Muscle of arm (tissue), 12 donors: Measurements from ENCODE around the gene PYGB. TPM values are rescaled to one million over a fixed set of nuclear protein-coding genes. Genes with fewer than 3 reads are reported as not detected.

Experiments used
- DNase-seq: peaks from one replicate; pipeline ENCODE4 v3.0.0-alpha.2; 2013
- polyA plus RNA-seq, 12 donors: library from polyadenylated mRNA; unstranded; fragments of 120-200 nt; gene quantifications; one replicate each; pipeline ENCODE4 v1.2.1, GENCODE V29; 2013; ENCODE audit not compliant: insufficient read length in 12 of 12

Gene PYGB
- polyA plus RNA-seq, 12 donors: 18.2 to 31.2 (median 23.0) TPM; not detected in 1

DNA sequence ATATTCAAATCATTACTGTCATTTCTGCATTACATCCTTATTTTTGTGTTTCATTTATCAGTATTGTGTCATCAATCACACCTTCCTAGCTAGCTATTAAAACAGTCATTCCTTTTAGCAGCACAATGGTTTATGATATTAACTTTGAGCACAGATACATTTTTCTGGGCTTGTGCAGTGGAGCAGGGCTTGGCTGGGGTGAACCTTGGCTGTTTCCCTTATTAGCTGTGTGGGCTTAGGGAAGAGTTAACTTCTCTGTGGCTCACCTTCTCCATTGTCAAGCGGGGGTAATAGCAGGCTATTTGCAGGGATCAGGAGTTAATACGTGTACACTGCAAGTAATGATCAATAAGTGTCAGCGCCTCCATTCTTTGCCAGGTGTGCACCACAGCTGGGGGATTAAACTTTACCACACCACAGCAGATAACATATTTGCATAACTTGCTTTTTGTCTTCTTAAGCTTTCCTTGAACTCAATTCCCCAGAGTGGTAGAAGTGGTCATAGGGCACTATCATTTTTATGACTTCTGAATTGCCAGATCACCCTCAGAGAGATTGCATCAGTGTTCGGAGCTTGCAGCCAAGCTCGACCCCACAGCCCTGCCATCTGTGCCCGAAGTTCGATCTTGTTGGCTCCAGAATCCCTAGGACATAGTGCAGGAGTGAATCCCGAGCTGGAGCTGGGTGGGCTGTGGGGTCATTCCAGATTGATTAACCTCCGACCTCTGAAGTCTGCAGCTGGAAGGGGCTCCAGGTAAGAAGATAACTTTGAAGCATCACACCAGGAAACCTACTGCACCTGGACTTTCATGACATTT is 1.5 kb upstream of the PYGB start:
- no peak for DNase-seq

- peak; percentile 41 for DNase-seq
These were observed 826 bp upstream of the PYGB start for GRCh38 chr20:25247000-25247517.

DNA sequence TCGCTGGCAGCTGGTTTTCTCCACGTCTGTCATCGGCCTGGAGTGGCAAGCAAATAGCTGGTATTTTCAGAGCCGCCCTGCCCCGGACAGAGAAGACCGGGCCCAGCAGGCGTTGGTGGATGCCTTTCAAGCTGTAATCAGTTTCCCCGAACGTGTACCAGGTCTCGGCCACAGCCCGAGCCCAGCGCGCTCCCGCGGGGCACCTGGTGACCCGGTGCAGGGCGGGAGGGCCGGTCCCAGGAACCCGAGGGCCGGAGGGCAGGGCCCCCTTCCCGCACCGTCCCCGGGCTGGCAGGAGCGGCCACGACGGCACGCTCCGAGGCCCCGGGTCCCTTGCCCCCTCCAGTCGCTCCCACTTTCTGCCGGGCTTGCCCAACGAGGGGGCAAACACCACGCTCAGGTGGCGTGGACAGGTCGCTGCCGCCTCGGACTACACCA is 348 bp upstream of the PYGB start:
- peak; percentile 31 for DNase-seq

- no peak for DNase-seq
These were observed 894 bp downstream of the PYGB start for GRCh38 chr20:25248786-25249172.

DNA sequence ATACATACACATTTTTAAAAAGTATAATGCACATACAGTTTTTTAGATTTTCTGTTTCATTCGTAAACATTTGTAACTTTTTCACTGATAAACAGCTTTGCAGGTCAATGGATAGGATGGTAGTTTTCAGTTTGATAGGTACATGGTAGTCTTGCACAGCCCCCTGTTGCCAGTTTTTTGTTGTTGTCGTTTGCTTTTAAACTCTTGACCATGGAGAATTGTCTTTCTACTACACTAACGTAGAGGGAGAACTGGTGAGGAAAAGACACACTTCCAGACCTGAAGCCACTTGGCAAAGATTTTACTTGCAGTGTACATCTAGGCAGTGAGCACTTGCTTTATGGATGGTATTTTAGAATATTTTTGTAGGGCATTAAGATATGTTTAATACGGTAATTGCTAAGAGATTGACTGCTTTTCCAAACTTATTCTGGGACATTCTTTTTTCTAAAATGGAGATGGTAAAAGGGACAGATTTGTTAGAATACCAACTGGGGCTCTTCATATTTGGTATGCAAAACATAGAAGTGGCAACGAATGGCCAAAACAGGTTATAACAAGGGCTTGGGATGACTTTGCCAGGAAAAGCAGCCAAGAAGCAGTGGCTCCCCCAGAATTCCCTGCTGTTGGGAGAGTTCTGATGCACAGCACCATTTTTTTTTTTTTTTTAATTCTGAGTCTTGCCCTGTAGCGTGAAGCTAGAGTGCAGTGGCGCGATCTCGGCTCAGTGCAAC is 1.5 kb downstream of the PYGB start:
- no peak for DNase-seq

DNA sequence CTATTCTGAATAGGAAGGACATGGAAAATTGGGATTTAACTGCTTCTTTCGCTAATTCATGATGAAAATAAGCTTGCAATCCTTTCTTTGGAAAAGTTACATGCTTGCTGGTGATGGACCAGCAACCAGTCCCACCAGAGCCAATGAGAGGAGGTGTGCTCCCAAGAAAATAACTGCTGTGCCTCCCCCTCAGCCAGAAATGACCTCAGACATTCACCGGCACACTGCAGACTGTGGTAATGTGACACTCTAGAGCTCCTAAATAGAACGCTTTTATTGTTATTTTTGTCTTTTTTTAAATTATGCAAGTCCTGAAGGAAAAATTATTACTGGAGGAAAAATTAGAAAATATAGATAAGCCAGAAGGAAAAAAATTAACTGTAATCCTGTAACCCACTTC is 2.6 kb downstream of the PYGB start:
- DNase-seq: no peak

DNA sequence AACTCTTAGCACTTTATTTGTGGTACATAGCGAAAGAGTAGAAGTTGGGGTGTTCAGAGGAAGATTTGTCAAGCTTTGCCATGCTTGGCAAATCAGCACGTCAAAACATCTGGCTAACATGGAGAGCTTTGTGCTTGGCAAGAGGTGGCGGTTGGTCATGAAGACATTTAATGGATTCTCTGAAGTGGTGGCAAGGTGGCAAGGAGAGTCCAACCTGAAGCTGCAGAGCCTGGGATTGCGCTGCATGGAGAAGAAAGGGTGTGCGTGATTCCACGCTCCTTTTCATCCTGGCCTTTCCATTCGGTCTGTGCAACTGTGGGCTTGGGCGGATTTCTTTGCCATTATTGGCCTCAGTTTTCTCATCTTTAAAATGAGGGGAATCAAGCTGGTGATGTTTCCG is 3.1 kb downstream of the PYGB start:
- no peak for DNase-seq

GRCh38 chr20:25251558-25251957 is 3.7 kb downstream of the PYGB start:
- no peak for DNase-seq

DNA sequence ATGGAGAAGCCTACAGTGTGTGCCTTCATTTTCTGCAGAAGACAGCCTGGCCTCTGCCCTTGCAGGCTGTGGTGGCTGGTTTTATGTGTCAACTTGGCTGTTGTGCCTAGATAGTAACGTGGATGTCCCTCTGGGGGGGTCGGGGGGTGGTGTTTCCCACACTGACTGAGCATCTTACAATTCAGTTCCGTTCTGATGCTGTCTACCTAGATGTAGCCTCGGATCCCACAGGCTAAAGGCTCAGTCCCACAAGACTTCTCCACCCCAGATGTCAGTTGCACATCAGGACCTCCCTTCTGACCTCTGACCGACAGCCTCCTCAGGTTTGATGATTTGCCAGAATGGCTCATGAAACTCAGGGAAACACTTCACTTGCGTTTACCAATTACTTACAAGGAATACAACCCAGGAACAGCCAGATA is 4.4 kb downstream of the PYGB start:
- DNase-seq: no peak

GRCh38 chr20:25252686-25253421 is 5.0 kb downstream of the PYGB start:
- DNase-seq: no peak

DNA sequence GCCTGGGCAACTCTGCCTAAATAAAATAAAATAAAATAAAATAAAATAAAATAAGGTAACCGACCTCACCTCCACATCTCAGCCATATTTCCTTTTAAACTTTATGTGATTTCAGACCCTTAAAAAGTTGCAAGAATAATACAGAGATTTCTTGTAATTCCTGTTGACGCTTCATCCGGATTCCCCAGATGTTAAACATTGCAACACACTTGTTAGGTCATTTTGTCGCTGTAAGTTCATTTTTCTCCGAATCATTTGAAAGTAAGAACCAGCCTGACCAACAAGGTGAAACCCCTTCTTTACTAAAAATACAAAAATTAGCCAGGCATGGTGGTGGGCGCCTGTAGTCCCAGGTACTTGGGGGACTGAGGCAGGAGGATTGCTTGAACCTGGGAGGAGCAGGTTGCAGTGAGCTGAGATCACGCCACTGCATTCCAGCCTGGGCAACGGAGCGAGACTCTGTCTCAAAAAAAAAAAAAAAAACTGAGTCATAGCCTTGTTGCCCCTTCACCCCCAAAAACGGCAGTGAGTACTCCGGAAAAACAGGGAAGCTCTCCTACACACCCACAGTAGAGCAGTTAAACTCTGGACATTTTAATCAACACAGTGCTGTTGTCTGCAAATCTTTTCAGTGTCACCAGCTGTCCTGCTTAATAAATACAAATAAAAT is 5.9 kb downstream of the PYGB start:
- no peak for DNase-seq

GRCh38 chr20:25254571-25254970 is 6.7 kb downstream of the PYGB start:
- no peak for DNase-seq

- no peak for DNase-seq
These were observed 7.2 kb downstream of the PYGB start for GRCh38 chr20:25254986-25255680.

DNA sequence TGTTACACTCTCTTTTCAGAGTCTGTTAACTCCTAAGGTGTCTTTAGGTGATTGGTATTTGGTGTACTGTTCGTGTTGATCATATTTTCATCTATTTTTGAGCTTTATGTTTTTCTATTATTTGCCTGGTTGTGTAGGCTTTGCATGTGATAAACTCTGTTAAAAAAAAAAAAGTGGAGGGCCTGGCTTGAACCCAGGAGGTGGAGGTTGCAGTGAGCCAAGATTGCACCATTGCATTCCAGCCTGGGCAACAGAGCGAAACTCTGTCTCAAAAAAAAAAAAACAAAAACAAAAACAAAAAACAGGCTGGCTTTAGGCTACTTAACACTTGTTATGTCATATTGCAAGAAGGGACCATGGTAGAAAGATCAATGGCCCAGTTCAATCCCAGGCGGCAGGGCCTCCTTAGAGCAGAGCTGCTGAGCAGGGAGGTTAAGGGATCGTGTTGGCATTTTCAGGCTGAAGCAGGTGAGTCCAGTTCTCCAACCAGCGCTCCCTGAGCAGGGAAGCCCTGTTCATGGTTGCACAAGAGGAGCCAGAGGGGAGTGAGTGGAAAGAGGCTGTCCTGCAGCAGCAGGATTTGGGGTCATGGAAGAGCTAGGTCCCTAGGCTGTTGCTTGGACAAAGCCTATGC is 8.5 kb downstream of the PYGB start:
- no peak for DNase-seq

DNA sequence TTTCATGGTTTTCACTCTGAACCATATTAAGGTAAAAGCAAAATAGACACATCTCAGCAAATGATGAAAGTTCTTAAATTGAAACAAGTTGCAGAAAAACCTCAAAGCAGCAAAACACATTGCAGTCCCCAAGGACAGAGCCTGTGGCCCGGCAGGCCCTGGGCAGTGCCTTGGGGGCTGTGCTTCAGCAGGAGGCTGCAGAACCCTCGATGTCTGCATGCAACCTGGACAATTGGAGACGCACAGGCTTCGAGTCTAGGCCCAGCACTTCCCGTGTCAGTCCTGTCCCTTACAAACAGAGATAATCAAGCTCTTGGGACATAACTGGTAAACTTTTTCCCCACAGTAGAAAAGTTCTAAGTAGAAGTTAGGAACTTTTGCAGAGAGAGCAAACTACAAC is 9.2 kb downstream of the PYGB start:
- no peak for DNase-seq

DNA sequence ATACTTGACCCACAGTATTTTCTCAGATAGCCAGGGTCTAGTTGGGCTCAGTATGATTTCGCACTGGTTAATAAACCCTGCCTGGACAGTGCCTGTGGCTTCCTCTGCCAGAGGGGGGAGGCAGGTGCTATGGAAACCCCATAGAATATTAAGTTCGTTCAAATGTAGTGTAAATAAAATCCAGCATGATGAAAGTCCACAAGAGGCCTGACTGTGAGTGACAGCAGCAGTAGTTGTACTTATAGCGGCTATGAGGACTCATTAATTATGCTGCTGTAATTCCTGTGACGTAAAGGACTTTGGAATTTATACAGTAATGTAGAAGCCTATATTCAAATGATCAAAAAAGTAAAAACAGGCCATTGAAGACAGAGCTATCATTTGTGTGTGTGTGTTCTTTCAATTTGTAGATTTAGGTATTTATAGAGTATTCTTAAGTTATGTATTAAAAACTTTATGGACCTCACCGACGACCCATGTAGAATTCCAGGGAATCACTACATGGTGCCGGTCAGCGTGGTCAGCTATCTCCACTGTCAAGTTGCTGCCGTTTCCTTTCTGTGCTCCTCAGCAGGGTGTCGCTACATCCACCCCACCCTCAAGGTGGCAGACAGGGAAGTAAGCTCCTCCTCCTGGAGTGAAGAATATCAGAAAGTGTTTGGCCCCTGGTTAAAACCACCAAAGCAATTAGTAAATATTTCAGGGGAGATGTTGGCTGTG is 10.0 kb downstream of the PYGB start:
- DNase-seq: no peak

- DNase-seq: no peak
These were observed 10.6 kb downstream of the PYGB start for GRCh38 chr20:25258476-25258805.

DNA sequence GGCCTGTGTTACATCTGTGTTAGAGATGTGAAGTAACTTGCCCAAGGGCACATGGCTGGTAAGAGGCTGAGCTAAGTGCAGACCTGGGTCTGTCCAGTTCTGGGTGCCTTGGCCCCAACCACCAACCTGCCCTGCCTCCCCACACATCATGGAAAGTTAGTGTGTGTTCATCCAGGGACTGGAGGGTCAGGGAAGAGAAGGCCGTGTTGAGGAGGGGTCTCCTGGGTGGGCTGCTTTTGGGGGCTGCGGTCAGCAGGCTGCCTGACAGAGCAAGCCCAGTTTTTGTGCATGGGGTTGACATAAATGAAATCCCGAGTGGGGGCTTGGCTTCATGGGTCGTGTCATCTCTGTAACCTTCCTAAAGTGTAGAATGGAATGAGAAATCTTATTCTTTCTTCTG is 10.9 kb downstream of the PYGB start:
- no peak for DNase-seq

- DNase-seq: no peak
These were observed 11.5 kb downstream of the PYGB start for GRCh38 chr20:25259358-25259757.

DNA sequence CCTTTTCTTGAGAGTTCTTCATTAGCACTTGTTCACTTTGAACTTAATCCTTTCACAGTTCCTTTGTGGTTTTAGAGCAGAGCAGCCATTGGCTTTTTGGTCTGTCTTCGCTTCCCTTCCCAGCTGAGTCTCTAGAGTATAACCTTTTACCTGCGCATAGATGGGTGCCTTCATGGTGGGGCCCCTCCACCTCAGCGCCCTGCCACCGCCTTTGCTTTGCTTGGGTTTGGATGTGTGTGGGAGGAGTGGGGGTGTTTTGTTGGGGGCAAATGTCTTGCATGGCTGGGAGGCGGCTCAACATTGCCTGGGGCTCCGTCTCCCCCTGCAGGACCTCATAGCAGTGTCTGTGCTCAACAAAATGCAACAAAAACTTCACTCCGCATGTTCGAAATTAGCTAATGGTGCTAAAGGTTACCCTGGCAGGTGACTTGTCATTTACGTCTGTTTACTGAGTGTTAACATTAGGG is 11.9 kb downstream of the PYGB start:
- no peak for DNase-seq
